Activated CD8-positive, alpha-beta T cell treated with anti-CD3 and anti-CD28 coated beads for 36 hours (primary cell): Measurements from ENCODE around the gene IL22RA2. TPM values are rescaled to one million over a fixed set of nuclear protein-coding genes. Genes with fewer than 3 reads are reported as not detected.

ENCODE experiments used
- ATAC-seq: fragments of 200-7000 bp; cut with Tn5 transposase; one replicate; pipeline ENCODE4 v1.10.0; 2021; ENCODE audit warnings: mild to moderate bottlenecking, moderate library complexity
- CTCF ChIA-PET: fragments of 350-600 bp; sonication (Branson Sonifier 250); formaldehyde crosslinking; loops from one replicate; lab custom pipeline; 2021; ENCODE audit warnings: antibody characterized with exemption; lab: Charles Lee
- POLR2A ChIA-PET: fragments of 350-600 bp; sonication (Branson Sonifier 250); formaldehyde crosslinking; loops from one replicate; lab custom pipeline; 2021; ENCODE audit warnings: antibody characterized with exemption; lab: Charles Lee
- DNase-seq: peaks from one replicate; pipeline ENCODE4 v3.0.0-alpha.2; 2020
- H3K27ac Mint-ChIP-seq: one replicate; pipeline ENCODE4 v1.8.0; 2021; ENCODE audit warnings: mild to moderate bottlenecking, mixed read lengths
- H3K27me3 Mint-ChIP-seq: one replicate; pipeline ENCODE4 v1.8.0; 2021; ENCODE audit warnings: mixed read lengths
- H3K36me3 Mint-ChIP-seq: one replicate; pipeline ENCODE4 v1.8.0; 2021; ENCODE audit warnings: low read depth, mixed read lengths
- H3K4me1 Mint-ChIP-seq: one replicate; pipeline ENCODE4 v1.8.0; 2021; ENCODE audit warnings: low read depth, mixed read lengths
- H3K4me3 Mint-ChIP-seq: one replicate; pipeline ENCODE4 v1.8.0; 2021; ENCODE audit warnings: mild to moderate bottlenecking, moderate library complexity, mixed read lengths
- H3K9me3 Mint-ChIP-seq: one replicate; pipeline ENCODE4 v1.8.0; 2021; ENCODE audit warnings: mixed read lengths
- CTCF ChIP-seq: fragments of 200-600 bp; IDR thresholded peaks from one replicate; pipeline ENCODE4 v1.8.0; 2022; ENCODE audit warnings: antibody characterized with exemption, mild to moderate bottlenecking
- intact Hi-C: fragments of 100-400 bp; cut with micrococcal nuclease; formaldehyde crosslinking; loops from one replicate; pipeline ENCODE4 v1.10.0; 2022
- total RNA-seq, 2 experiments: library from RNA; stranded (reverse); gene quantifications; one replicate each; pipeline ENCODE4 v1.2.3, GENCODE V29; 2021

Gene IL22RA2
- total RNA-seq, 2 experiments from 2014 or later, result not detected

- Mint-ChIP-seq H3K4me3 (no peak overlapping the region), H3K27ac (no peak overlapping the region), H3K27me3 (peaks cover 23% of the 10 kb centered on the region), H3K36me3 (no peaks in the 10 kb centered on the region), H3K4me1 (peaks cover 16% of the 10 kb centered on the region), H3K9me3 (no peaks in the 10 kb centered on the region)
- intact Hi-C loops, result loop anchor here (5.0 kb wide), 1 partner anchor 70 kb away; no protein-coding TSS in a partner anchor
- POLR2A ChIA-PET, result no interaction called here
- ATAC-seq (no peak), DNase-seq (no peak)
- CTCF ChIA-PET, result no interaction called here
- TF ChIP-seq CTCF, result no peak
Observed at GRCh38 chr6:137157601-137158000, 15.8 kb downstream of the IL22RA2 start.

GRCh38 chr6:137156650-137157049 is 16.8 kb downstream of the IL22RA2 start:
- peaks cover 16% of the 10 kb centered on the region for H3K4me1 Mint-ChIP-seq
- DNase-seq (no peak), ATAC-seq (no peak)
- POLR2A ChIA-PET, result no interaction called here
- CTCF ChIA-PET, result no interaction called here
- peaks cover 1% of the 10 kb centered on the region for H3K9me3 Mint-ChIP-seq
- intact Hi-C loops, result loop anchor here (5.0 kb wide), 1 partner anchor 71 kb away; no protein-coding TSS in a partner anchor
- TF ChIP-seq CTCF, result no peak
- H3K27me3 Mint-ChIP-seq, result peaks cover 19% of the 10 kb centered on the region
- no peak overlapping the region for H3K4me3 Mint-ChIP-seq
- H3K27ac Mint-ChIP-seq, result no peak overlapping the region
- H3K36me3 Mint-ChIP-seq, result no peaks in the 10 kb centered on the region

DNA sequence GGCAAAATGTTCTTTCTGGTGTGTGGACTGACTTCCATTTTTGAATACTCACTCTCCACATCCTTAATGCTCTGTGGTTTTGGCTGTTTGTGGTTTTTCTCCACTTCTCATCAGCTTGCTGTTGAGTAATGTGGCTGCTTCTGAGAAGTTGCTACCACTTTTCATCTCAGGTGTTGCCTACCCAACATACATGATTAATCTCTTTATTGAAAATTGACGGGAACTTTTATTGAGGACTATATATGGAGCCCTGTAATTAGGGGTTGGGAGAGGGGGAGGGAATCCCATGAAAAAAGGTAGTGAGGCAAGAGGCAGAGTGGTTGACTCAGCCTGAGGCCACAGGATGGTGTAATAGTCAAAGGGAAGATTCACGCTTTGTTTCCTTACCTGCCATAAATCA is 17.6 kb downstream of the IL22RA2 start:
- ATAC-seq (peak; percentile 88), DNase-seq (peak; percentile 62)
- ChIA-PET POLR2A (interaction anchor here (0.9 kb wide), 1 partner anchor 9 kb away, joined by 4 read pairs; no protein-coding TSS in a partner anchor), CTCF (interaction anchor here (1.0 kb wide), 1 partner anchor 158 kb away, joined by 3 read pairs; no protein-coding TSS in a partner anchor)
- TF ChIP-seq CTCF, result no peak
- intact Hi-C loops, result loop anchor here (5.0 kb wide), 1 partner anchor 71 kb away; no protein-coding TSS in a partner anchor
- peaks cover 7% of the 10 kb centered on the region for H3K9me3 Mint-ChIP-seq
- peak overlapping the region; percentile 36 for H3K27ac Mint-ChIP-seq
- peaks cover 16% of the 10 kb centered on the region for H3K4me1 Mint-ChIP-seq
- no peaks in the 10 kb centered on the region for H3K36me3 Mint-ChIP-seq
- H3K4me3 Mint-ChIP-seq, result no peak overlapping the region
- H3K27me3 Mint-ChIP-seq, result peaks cover 14% of the 10 kb centered on the region

DNA sequence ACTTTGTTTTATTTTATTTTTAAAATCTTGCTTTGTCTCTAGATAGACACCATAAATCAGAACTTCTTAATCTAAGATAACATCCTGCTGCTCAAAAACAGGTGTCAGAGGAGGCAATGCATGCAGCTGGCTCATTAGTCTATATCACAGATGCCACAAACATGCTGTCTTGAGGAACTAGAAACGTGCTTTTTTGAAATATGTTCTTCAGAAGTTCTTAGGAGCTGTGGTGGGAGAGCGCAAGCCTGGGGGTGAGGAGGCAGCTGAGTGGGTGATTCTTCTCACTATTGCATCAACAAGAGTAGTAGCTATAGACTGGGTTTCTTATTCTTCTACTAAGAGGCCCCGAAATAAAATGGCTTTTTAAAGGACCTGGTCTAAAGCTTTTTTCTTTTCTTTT is 23.4 kb downstream of the IL22RA2 start:
- Mint-ChIP-seq H3K27ac (no peak overlapping the region), H3K4me1 (peaks cover 2% of the 10 kb centered on the region), H3K4me3 (no peak overlapping the region), H3K9me3 (peaks cover 7% of the 10 kb centered on the region), H3K27me3 (peaks cover 1% of the 10 kb centered on the region), H3K36me3 (no peaks in the 10 kb centered on the region)
- TF ChIP-seq CTCF, result no peak
- ChIA-PET CTCF (interaction anchor here (0.8 kb wide), 1 partner anchor 13 kb away, joined by 3 read pairs; no protein-coding TSS in a partner anchor), POLR2A (no interaction called here)
- DNase-seq (peak; percentile 22), ATAC-seq (peak; percentile 47)
- intact Hi-C loops, result no loop called here

DNA sequence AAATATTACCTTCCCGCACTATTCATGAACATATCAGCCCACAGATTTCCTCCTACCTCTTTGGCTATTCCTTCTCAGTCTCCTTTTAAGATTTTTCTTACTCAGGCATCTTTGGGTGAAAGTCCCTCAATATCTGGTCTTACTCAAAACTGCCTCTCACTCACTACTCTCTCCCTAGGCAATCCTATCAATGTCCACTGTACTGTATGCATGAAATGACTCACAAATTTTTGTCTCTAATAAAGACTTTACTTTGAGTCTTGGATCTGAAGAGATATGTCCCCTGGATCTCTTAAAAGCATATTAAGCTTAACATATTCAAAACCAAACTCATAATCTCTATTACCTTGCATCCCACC is 24.4 kb downstream of the IL22RA2 start:
- CTCF ChIA-PET, result no interaction called here
- intact Hi-C loops, result no loop called here
- DNase-seq (no peak), ATAC-seq (no peak)
- H3K4me3 Mint-ChIP-seq, result no peak overlapping the region
- H3K27ac Mint-ChIP-seq, result no peak overlapping the region
- H3K36me3 Mint-ChIP-seq, result no peaks in the 10 kb centered on the region
- H3K4me1 Mint-ChIP-seq, result no peaks in the 10 kb centered on the region
- peaks cover 1% of the 10 kb centered on the region for H3K27me3 Mint-ChIP-seq
- H3K9me3 Mint-ChIP-seq, result peaks cover 7% of the 10 kb centered on the region
- TF ChIP-seq CTCF, result no peak
- POLR2A ChIA-PET, result interaction anchor here (0.5 kb wide), 1 partner anchor 845 kb away, joined by 3 read pairs; no protein-coding TSS in a partner anchor
